Ishikawa (cell line): Measurements from ENCODE around the gene COPS8.

Experiments
- CEBPB ChIP-seq: IDR thresholded peaks from 2 replicates; pipeline ENCODE4 v1.6.1; 2012
- CREB1 ChIP-seq: IDR thresholded peaks from 2 replicates; pipeline ENCODE4 v1.6.1; 2012; ENCODE audit warnings: low read depth
- EGR1 ChIP-seq: IDR thresholded peaks from 2 replicates; pipeline ENCODE4 v1.6.1; 2012
- EP300 ChIP-seq: IDR thresholded peaks from 2 replicates; pipeline ENCODE4 v1.6.1; 2012; ENCODE audit warnings: borderline replicate concordance
- FOXM1 ChIP-seq: IDR thresholded peaks from 2 replicates; pipeline ENCODE4 v1.6.1; 2012; ENCODE audit warnings: low read depth, borderline replicate concordance
- MAX ChIP-seq: IDR thresholded peaks from 2 replicates; pipeline ENCODE4 v1.6.1; 2012
- NFIC ChIP-seq: IDR thresholded peaks from 2 replicates; pipeline ENCODE4 v1.6.1; 2012
- RAD21 ChIP-seq: IDR thresholded peaks from 2 replicates; pipeline ENCODE4 v1.6.1; 2012; ENCODE audit warnings: low read depth
- TAF1 ChIP-seq: IDR thresholded peaks from 2 replicates; pipeline ENCODE4 v1.6.1; 2012; ENCODE audit warnings: low read depth, mild to moderate bottlenecking
- TCF12 ChIP-seq: IDR thresholded peaks from 2 replicates; pipeline ENCODE4 v1.6.1; 2012; ENCODE audit warnings: low read depth
- TEAD4 ChIP-seq: IDR thresholded peaks from 2 replicates; pipeline ENCODE4 v1.6.1; 2012
- YY1 ChIP-seq: IDR thresholded peaks from 2 replicates; pipeline ENCODE4 v1.6.1; 2012; ENCODE audit warnings: low read depth
- ZBTB7A ChIP-seq: IDR thresholded peaks from 2 replicates; pipeline ENCODE4 v1.6.1; 2012; ENCODE audit warnings: low read depth
- TF ChIP-seq, protein P1 (sequence below): IDR thresholded peaks from 2 replicates; pipeline ENCODE4 v1.6.1; 2012
- TF ChIP-seq, protein P2 (sequence below): IDR thresholded peaks from 2 replicates; pipeline ENCODE4 v1.6.1; 2012; ENCODE audit warnings: low read depth, mild to moderate bottlenecking

The COPS8 gene

GRCh38 chr2:237083026-237083425 is 2.7 kb upstream of the COPS8 start:
- TF ChIP-seq TAF1 (no peak), MAX (no peak), EP300 (no peak), YY1 (no peak), RAD21 (no peak), TCF12 (no peak), ZBTB7A (no peak), NFIC (no peak), CREB1 (no peak), TEAD4 (no peak), FOXM1 (no peak), EGR1 (no peak), CEBPB (no peak)
- TF ChIP-seq, protein P1, sequence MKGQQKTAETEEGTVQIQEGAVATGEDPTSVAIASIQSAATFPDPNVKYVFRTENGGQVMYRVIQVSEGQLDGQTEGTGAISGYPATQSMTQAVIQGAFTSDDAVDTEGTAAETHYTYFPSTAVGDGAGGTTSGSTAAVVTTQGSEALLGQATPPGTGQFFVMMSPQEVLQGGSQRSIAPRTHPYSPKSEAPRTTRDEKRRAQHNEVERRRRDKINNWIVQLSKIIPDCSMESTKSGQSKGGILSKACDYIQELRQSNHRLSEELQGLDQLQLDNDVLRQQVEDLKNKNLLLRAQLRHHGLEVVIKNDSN = no peak
- TF ChIP-seq, protein P2, sequence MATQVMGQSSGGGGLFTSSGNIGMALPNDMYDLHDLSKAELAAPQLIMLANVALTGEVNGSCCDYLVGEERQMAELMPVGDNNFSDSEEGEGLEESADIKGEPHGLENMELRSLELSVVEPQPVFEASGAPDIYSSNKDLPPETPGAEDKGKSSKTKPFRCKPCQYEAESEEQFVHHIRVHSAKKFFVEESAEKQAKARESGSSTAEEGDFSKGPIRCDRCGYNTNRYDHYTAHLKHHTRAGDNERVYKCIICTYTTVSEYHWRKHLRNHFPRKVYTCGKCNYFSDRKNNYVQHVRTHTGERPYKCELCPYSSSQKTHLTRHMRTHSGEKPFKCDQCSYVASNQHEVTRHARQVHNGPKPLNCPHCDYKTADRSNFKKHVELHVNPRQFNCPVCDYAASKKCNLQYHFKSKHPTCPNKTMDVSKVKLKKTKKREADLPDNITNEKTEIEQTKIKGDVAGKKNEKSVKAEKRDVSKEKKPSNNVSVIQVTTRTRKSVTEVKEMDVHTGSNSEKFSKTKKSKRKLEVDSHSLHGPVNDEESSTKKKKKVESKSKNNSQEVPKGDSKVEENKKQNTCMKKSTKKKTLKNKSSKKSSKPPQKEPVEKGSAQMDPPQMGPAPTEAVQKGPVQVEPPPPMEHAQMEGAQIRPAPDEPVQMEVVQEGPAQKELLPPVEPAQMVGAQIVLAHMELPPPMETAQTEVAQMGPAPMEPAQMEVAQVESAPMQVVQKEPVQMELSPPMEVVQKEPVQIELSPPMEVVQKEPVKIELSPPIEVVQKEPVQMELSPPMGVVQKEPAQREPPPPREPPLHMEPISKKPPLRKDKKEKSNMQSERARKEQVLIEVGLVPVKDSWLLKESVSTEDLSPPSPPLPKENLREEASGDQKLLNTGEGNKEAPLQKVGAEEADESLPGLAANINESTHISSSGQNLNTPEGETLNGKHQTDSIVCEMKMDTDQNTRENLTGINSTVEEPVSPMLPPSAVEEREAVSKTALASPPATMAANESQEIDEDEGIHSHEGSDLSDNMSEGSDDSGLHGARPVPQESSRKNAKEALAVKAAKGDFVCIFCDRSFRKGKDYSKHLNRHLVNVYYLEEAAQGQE = no peak

GRCh38 chr2:237084444-237084843 is 1.2 kb upstream of the COPS8 start:
- TF ChIP-seq EP300 (no peak), TEAD4 (no peak), YY1 (no peak), CREB1 (no peak), NFIC (no peak), ZBTB7A (no peak), CEBPB (no peak), RAD21 (no peak), MAX (no peak), TCF12 (no peak), EGR1 (no peak), FOXM1 (no peak), TAF1 (no peak)
- TF ChIP-seq, protein P1 = no peak
- TF ChIP-seq, protein P2 = no peak

- TF ChIP-seq EGR1 (no peak), YY1 (no peak), MAX (no peak)
- TF ChIP-seq, protein P2 = no peak
Observed at GRCh38 chr2:237090906-237091305, 5.2 kb downstream of the COPS8 start.

GRCh38 chr2:237091779-237092436 is 6.2 kb downstream of the COPS8 start:
- TF ChIP-seq CREB1 (no peak), EP300 (no peak), ZBTB7A (no peak)

GRCh38 chr2:237092506-237092905 is 6.8 kb downstream of the COPS8 start:
- TF ChIP-seq CEBPB = no peak
- no peak for TF ChIP-seq CREB1
- no peak for TF ChIP-seq TEAD4
- no peak for TF ChIP-seq TCF12
